Adrenal gland (tissue), 5 donors: ENCODE results near the gene ZNF816.

Experiments
- CTCF ChIP-seq, 6 experiments: fragments of 450-650 bp in 4 of 6; fragments of 200-600 bp in 2 of 6; sonication (generic) in 1 of 6; IDR thresholded peaks; 1 replicate in 5 of 6; 2 replicates in 1 of 6; pipeline versions ENCODE4 v1.5.1 to v1.8.0; 2016 to 2021; ENCODE audit warnings: antibody characterized with exemption in 6 of 6, mild to moderate bottlenecking in 2 of 6, moderate library complexity in 1 of 6
- POLR2A ChIP-seq, 2 donors: fragments of 450-650 bp; IDR thresholded peaks; one replicate each; pipeline ENCODE4 v1.6.1; 2017; ENCODE audit warnings: antibody characterized with exemption in 2 of 2, mild to moderate bottlenecking in 2 of 2, moderate library complexity in 1 of 2
- donor health status: DM: no; HTN: no; CAD: no.

- TF ChIP-seq CTCF (IDR thresholded peaks at IDR 0.05), result no peak
- TF ChIP-seq POLR2A (IDR thresholded peaks at IDR 0.05), result no peak
Observed at GRCh38 chr19:53004242-53004641, 41.6 kb upstream of the ZNF816 start.
